Peyer's patch (tissue), 4 donors: ENCODE measurements around the gene TMEM171.

ENCODE experiments used
- CTCF ChIP-seq, 6 experiments: fragments of 450-650 bp in 4 of 6; fragments of 200-600 bp in 2 of 6; sonication (generic) in 1 of 6; IDR thresholded peaks; one replicate each; pipeline ENCODE4 v1.5.1; 2017 to 2019; ENCODE audit warnings: antibody characterized with exemption in 6 of 6, mild to moderate bottlenecking in 3 of 6, moderate library complexity in 1 of 6
- POLR2A ChIP-seq, 2 donors: fragments of 450-650 bp; IDR thresholded peaks; one replicate each; pipeline ENCODE4 v1.5.1; 2017; ENCODE audit warnings: antibody characterized with exemption in 2 of 2, mild to moderate bottlenecking in 2 of 2, moderate library complexity in 2 of 2

GRCh38 chr5:73143716-73144115, 23.3 kb downstream of the TMEM171 start:
- TF ChIP-seq POLR2A (IDR thresholded peaks at IDR 0.05) (no peak), CTCF (IDR thresholded peaks at IDR 0.05) (no peak)
